Measurements from ENCODE around the gene XYLT1.

- TF ChIP-seq POLR2A (IDR thresholded peaks at IDR 0.05; ENCODE audit: low read depth, low read length) (no peak), POLR2AphosphoS5 (IDR thresholded peaks at IDR 0.05; ENCODE audit: low read depth, low read length) (no peak), TAF1 (IDR thresholded peaks at IDR 0.05; ENCODE audit: low read depth, low read length) (no peak)
These were observed 128.7 kb downstream of the XYLT1 start for GRCh38 chr16:17342031-17342430.
